A549 (cell line): ENCODE results near the gene GPATCH4.

Experiments used
- FOSB ChIP-seq: fragments of 250-450 bp; sonication (Bioruptor Pico); IDR thresholded peaks from 2 replicates; pipeline ENCODE4 v1.5.0; 2020; ENCODE audit warnings: mild to moderate bottlenecking, moderate library complexity
- JUNB ChIP-seq: fragments of >200 bp; sonication (Bioruptor Twin); formaldehyde crosslinking; IDR thresholded peaks from 2 replicates; pipeline ENCODE4 v1.6.1; 2016
- POLR2A ChIP-seq: IDR thresholded peaks from 2 replicates; pipeline ENCODE4 v1.6.1; 2012; ENCODE audit warnings: mild to moderate bottlenecking, low read length
- TF ChIP-seq, protein P1 (sequence below): fragments of >200 bp; sonication (Bioruptor Twin); formaldehyde crosslinking; IDR thresholded peaks from 3 replicates; pipeline ENCODE4 v1.5.1; 2016

DNA sequence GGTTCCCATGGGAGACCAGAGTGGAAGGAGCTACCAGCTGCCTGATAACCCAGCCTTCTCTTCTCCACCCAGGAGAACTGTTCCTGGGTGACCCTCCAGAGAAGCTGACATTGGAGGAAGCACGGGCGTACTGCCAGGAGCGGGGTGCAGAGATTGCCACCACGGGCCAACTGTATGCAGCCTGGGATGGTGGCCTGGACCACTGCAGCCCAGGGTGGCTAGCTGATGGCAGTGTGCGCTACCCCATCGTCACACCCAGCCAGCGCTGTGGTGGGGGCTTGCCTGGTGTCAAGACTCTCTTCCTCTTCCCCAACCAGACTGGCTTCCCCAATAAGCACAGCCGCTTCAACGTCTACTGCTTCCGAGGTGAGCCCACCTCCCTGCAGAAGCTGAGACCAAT is 47.2 kb upstream of the GPATCH4 start:
- TF ChIP-seq FOSB (CRISPR knock-in tag) (no peak), POLR2A (no peak), JUNB (no peak)
- TF ChIP-seq, protein P1, sequence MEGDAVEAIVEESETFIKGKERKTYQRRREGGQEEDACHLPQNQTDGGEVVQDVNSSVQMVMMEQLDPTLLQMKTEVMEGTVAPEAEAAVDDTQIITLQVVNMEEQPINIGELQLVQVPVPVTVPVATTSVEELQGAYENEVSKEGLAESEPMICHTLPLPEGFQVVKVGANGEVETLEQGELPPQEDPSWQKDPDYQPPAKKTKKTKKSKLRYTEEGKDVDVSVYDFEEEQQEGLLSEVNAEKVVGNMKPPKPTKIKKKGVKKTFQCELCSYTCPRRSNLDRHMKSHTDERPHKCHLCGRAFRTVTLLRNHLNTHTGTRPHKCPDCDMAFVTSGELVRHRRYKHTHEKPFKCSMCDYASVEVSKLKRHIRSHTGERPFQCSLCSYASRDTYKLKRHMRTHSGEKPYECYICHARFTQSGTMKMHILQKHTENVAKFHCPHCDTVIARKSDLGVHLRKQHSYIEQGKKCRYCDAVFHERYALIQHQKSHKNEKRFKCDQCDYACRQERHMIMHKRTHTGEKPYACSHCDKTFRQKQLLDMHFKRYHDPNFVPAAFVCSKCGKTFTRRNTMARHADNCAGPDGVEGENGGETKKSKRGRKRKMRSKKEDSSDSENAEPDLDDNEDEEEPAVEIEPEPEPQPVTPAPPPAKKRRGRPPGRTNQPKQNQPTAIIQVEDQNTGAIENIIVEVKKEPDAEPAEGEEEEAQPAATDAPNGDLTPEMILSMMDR, result no peak
